Measurements from ENCODE around the gene ANGPTL4. TPM values are rescaled to one million over a fixed set of nuclear protein-coding genes. Genes with fewer than 3 reads are reported as not detected.

The ANGPTL4 gene
- total RNA-seq, 2 experiments from 2014 or later = 0.50 to 0.82 TPM

DNA sequence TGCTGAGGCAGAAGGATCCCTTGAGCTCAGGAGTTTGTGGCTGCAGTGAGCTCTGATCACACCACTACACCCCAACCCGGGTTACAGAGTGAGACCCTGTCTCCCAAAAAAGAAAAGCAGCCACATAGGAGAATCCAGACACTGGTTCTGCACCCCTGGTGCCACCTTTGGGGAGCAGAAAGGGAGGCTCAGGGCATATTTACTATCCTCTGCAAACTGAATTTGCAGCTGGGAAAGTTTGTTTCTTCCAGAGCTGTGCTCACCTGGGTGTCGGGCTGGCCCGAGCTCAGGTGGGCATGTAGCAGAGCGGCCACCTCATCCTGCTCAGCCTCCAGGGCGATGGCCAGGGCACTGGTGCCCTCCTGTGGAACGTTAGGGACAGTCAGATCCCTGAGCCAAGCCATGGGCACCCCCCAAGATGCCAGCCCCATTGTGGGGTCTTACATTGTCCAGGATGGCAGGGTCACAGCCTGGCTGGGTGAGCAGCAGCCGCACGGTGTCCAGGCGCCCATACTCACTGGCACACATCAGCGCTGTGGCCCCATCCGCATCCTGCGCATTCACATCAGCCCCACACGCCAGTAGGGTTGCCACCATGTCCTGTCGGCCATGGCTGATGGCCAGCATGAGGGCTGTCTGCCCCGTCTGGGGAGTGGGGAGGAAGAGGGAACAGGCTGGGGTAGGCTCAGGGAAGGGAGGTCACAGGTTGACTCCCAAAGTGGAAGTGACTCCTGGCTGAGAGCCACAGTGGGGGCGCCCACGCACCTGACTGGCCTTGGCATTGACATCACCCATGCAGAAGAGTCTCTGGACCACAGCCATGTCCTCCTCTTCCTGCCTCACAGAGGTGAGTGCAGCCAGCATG lies 39.5 kb upstream of the ANGPTL4 start:
- H3K4me3 Mint-ChIP-seq = no peak overlapping the region
- CTCF ChIA-PET = interaction anchor here (1.2 to 1.6 kb wide), 3 partner anchors 10 to 166 kb away, joined by 4 to 5 read pairs (median 4); no protein-coding TSS in a partner anchor
- no peak for DNase-seq
- ATAC-seq = no peak
- peaks cover 5% of the 10 kb centered on the region for H3K27me3 Mint-ChIP-seq
- peaks cover 14% of the 10 kb centered on the region for H3K36me3 Mint-ChIP-seq
- no peaks in the 10 kb centered on the region for H3K9me3 Mint-ChIP-seq (ENCODE audit: low read depth)
- H3K27ac Mint-ChIP-seq = no peak overlapping the region
- peaks cover 31% of the 10 kb centered on the region for H3K4me1 Mint-ChIP-seq

DNA sequence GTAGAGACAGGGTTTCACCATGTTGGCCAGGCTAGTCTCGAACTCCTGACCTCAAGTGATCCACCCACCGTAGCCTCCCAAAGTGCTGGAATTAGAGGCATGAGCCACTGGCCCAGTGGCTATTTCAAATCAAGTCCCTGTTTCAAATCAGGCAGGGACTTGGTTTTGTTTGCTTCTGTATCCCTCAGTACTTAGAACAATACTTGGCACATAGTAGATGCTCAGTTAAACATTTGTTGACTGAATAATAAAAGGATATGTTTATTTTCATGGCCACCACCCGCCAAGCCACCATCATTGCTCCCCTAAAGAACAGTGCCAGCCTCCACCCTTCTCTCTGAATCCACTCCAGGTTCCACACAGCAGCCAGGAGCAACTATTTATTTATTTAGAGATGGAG lies 38.5 kb upstream of the ANGPTL4 start:
- H3K9me3 Mint-ChIP-seq (ENCODE audit: low read depth) = no peaks in the 10 kb centered on the region
- H3K4me3 Mint-ChIP-seq = no peak overlapping the region
- H3K27ac Mint-ChIP-seq = no peak overlapping the region
- H3K27me3 Mint-ChIP-seq = peaks cover 5% of the 10 kb centered on the region
- H3K36me3 Mint-ChIP-seq = peaks cover 14% of the 10 kb centered on the region
- H3K4me1 Mint-ChIP-seq = peaks cover 21% of the 10 kb centered on the region
- DNase-seq (no peak), ATAC-seq (no peak)
- CTCF ChIA-PET = no interaction called here

DNA sequence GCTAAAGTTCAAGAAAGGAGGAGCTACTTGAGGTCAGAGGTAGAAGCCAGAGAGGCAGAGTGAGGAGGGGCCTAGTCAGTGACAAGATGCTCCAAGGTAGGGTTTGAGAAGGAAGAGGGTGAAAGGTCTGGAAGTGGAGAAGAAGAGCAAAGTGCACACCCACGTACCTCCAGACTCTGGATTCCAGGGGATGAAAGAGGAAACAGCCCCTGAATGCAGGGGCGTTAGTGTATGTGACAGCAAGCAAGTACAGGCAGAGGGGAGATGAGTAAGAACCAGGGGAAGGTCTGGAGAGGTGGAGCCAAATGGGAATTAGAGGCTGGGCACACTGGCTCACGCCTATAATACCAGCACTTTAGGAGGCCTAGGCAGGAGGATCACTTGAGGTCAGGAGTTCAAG lies 34.0 kb upstream of the ANGPTL4 start:
- no peak for ATAC-seq
- Mint-ChIP-seq H3K9me3 (ENCODE audit: low read depth) (no peaks in the 10 kb centered on the region), H3K4me3 (no peak overlapping the region), H3K4me1 (peaks cover 4% of the 10 kb centered on the region), H3K36me3 (no peaks in the 10 kb centered on the region), H3K27ac (no peak overlapping the region), H3K27me3 (peaks cover 19% of the 10 kb centered on the region)
- no peak for DNase-seq
- CTCF ChIA-PET = no interaction called here

DNA sequence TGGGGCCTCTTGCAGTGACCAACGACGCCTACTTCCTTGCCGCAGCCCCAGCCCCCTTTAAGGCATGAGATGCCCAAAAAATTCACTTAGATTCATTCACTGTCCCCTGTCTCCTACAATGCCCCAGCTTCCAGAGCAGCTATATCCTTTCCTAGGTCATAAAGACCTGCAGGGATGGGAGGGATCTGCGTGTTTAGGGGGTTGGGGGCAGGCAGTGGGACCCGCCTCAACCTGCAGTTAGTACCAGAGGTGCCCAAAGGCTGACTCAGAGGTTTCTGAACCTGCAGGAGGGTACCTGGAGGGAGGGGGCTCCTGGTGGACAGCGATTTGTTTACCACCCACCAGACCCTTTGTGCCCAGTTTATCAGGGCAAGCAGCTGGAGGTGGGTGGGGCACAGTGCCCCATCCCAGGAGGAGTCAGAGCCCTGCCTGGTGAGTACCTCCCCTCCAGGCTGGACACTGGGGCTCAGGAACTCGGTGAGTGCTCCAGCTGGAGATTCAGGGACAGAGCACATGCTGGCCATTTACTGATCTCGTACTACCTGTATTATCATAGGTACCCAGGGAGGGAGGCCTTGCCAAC lies 32.6 kb upstream of the ANGPTL4 start:
- CTCF ChIA-PET = interaction anchor here (1.1 kb wide), 1 partner anchor 8 kb away, joined by 3 read pairs; no protein-coding TSS in a partner anchor
- DNase-seq = no peak
- no peak overlapping the region for H3K4me3 Mint-ChIP-seq
- no peak overlapping the region for H3K27ac Mint-ChIP-seq
- peaks cover 10% of the 10 kb centered on the region for H3K4me1 Mint-ChIP-seq
- H3K9me3 Mint-ChIP-seq (ENCODE audit: low read depth) = no peaks in the 10 kb centered on the region
- H3K36me3 Mint-ChIP-seq = no peaks in the 10 kb centered on the region
- no peak for ATAC-seq
- peaks cover 25% of the 10 kb centered on the region for H3K27me3 Mint-ChIP-seq

DNA sequence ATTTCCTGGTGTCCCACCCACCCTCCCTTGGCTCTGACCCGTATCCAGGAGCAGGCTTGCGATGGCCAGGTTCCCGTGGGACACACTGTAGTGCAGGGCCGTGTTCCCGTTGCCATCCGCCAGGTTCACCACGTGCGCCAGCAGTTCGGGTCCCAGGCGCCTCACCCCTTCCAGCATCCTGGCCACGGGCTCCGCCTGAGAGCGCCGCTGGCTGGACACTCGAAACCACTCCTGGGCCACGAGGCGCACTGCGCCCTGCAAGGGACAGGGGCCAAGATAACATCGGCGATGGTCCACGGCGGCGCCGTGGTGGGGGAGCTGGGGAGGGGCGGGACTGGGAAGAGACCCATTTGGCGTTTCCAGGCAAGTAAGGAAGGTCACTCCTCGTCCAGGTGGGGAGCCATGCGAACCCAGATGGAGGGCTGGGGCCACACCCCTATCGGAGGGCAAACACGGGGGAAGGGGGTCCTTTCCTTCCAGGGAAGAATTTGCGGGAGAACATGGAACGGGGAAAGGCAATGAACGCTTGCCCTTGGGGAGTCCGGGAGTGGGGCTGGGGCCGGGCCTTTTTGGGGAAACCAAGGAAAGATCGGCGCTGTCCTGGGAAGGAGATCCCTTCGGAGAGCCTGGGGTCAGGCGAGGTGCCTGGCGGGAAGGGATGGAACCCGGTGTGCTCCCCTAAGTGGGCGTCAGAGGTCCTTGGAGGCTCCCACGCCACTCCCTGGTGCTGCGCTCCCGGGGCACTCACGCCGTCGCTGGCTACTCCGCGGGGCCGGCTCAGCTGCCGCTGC lies 30.8 kb upstream of the ANGPTL4 start:
- H3K27me3 Mint-ChIP-seq = peaks cover 36% of the 10 kb centered on the region
- DNase-seq (no peak), ATAC-seq (no peak)
- H3K4me3 Mint-ChIP-seq = no peak overlapping the region
- CTCF ChIA-PET = interaction anchor here (1.2 to 3.9 kb wide), 4 partner anchors 10 to 80 kb away, joined by 3 to 29 read pairs (median 4); partner anchors contain the start of gene MARCHF2
- no peaks in the 10 kb centered on the region for H3K36me3 Mint-ChIP-seq
- H3K9me3 Mint-ChIP-seq (ENCODE audit: low read depth) = no peaks in the 10 kb centered on the region
- H3K27ac Mint-ChIP-seq = no peak overlapping the region
- H3K4me1 Mint-ChIP-seq = peaks cover 10% of the 10 kb centered on the region

DNA sequence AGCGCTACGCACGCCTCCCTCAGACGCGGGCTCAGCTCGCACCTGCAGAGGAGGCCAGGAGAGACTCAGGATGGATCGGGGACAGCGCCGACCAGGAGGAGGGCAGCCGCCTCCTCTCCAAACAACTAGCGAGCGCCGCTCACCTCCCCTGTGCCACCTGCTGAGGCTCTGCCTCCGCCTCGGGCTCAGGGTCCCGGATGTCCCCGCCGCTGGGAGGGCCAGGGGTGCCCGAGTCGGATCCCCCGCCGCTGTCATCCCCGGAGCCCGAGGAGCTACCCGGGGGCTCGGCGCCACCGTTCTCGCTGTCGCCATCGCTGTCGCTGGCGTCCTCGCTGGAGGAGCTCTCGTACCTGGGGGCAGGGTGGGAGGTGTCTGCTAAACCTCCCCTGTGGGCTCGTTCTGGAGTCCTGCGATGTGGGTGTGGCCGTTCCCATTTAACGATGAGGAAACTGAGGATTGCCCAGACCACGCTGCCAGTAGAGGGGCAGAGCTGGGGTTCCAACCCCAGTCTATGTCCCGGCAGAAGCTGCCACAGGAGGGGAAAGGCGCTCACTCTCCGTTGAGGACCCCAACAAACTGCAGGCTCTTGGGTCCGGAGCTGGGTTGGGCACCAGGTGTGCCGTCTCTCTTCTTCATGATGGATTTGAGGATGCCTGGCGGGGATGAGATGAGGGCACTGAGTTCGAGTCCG lies 30.0 kb upstream of the ANGPTL4 start:
- Mint-ChIP-seq H3K4me1 (peaks cover 10% of the 10 kb centered on the region), H3K36me3 (no peaks in the 10 kb centered on the region), H3K9me3 (ENCODE audit: low read depth) (no peaks in the 10 kb centered on the region), H3K27ac (no peak overlapping the region), H3K4me3 (no peak overlapping the region), H3K27me3 (peaks cover 35% of the 10 kb centered on the region)
- CTCF ChIA-PET = interaction anchor here (0.6 to 3.9 kb wide), 8 partner anchors 10 to 590 kb away, joined by 3 to 29 read pairs (median 5); partner anchors contain the start of genes ANGPTL4, KANK3 and MARCHF2
- ATAC-seq = no peak
- no peak for DNase-seq

DNA sequence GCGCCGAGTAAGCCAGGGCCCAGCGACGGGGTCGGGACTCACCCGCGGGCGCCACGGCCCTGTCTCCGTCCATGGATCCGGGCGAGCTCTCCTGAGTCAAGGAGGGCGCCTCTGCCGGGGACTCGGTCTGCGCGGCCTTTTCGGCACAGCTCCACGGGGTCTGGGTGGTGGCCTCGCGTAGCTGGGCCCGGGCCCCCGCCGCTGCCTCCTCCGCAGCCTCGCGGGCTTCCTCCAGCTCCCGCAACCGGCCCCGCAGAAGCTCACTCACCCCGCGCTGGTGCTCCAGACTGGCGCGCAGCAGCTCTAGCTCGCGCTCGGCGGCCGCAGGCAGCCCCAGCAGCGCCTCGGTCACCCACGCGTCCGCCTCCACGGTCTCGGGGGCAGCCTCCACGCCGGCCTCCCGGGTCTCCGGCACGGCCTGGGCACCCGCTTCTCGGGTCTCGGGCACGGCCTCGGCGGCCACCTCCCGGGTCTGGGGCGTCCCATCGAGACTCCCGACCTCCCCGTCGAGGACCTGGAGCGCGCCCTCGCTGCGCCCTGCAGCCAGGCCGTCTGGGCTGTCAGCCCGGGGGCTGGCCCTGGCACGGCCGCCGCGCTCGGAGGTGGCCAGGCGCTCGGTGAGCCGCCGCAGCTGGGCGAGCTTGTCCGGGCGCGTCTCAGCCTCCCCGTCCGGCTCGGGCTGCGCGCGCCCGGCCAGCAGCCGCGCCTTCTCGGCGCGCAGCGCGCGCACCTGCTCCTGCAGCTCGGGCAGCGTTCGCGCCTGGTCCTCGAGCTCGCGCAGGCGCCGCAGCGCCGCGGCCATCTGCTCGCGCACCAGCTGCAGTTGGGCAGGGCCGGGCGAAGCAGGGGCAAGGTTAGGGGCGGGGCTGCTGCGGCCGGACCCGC lies 29.3 kb upstream of the ANGPTL4 start:
- Mint-ChIP-seq H3K36me3 (no peaks in the 10 kb centered on the region), H3K27ac (no peak overlapping the region), H3K4me1 (peaks cover 10% of the 10 kb centered on the region), H3K4me3 (no peak overlapping the region), H3K27me3 (peaks cover 36% of the 10 kb centered on the region), H3K9me3 (ENCODE audit: low read depth) (no peaks in the 10 kb centered on the region)
- CTCF ChIA-PET = interaction anchor here (0.6 to 3.9 kb wide), 13 partner anchors 8 to 589 kb away, joined by 3 to 29 read pairs (median 5); partner anchors contain the start of genes ANGPTL4, KANK3, MARCHF2 and ZNF414
- DNase-seq (peak; percentile 58), ATAC-seq (peak; percentile 73)

DNA sequence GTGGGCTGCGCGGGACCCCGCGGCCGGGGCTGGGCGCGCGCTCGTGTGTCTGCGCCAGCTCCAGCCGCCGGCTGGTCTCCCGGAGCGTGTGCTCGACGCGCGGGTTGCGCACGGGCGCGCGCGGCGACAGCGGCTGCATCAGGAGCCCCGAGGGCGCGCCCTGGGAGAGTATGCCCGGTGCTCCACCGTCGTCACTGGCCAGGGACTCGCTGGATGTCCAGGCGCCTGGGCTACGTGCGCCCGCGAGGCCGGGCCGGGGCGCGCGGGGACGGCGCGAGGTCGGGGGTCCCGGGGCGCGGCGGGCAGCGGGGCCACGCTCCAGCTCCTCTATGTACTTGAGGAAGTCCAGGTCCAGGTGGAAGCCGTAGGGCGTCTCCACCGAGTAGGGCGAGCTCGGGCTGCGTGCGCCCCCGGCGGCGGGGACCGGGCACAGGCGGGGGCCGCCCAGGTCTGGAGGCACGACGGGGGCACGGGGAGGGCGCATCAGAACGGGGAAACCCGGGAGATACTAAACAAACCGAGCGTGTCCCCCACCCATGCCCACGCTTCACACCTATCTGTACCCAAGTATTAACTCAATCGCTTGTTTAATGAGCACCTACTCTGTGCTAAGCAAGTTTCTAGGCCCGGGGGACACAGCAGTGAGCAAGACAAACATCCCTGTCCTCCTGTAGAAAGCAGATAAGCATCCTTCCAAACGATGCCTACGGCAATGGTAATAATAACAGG lies 28.4 kb upstream of the ANGPTL4 start:
- Mint-ChIP-seq H3K4me1 (peaks cover 12% of the 10 kb centered on the region), H3K36me3 (no peaks in the 10 kb centered on the region), H3K9me3 (ENCODE audit: low read depth) (no peaks in the 10 kb centered on the region), H3K27ac (no peak overlapping the region), H3K4me3 (peak overlapping the region; percentile 48), H3K27me3 (peaks cover 40% of the 10 kb centered on the region)
- no peak for DNase-seq
- CTCF ChIA-PET = interaction anchor here (0.8 to 3.9 kb wide), 10 partner anchors 8 to 206 kb away, joined by 3 to 29 read pairs (median 6); partner anchors contain the start of genes ANGPTL4, KANK3 and ZNF414
- peak; percentile 66 for ATAC-seq

DNA sequence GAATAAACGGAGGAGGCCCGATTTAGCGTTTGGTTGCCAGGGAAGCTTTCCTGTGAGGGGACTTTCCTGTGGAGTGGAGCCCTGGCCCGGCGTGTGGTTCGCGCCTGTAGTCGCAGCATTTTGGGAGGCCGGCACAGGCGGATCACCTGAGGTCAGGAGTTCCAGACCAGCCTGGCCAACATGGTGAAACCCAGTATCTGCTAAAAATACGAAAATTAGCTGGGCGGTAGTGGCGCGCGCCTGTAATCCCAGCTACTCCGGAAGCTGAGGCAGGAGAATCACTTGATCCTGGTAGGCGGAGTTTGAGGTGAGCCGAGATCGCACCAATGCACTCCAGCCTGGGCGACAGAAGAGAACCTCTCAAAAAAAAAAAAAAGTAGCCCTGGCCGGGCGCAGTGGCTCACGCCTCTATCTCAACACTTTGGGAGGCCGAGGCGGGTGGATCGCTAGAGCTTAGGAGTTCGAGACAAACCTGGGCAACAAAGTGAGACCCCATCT lies 27.8 kb upstream of the ANGPTL4 start:
- no peak for DNase-seq

DNA sequence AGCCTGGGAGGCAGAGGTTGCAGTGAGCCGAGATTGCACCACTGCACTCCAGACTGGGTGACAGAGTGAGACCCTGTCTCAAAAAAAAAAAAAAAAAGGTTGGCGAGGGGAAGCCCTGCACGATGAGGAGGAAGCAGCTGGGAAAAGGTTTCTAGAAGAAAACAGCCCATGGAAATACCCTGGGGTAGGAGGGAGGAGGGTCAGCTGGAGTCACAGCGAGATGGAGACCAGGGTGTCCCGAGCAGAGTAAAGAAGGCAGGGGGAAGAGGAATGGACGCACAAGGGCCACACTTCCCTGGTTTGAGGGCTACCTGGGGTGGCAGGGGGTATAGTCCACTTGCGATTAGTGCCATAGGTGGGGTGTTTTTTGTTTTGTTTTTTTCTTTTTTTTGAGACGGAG lies 27.3 kb upstream of the ANGPTL4 start:
- no peaks in the 10 kb centered on the region for H3K9me3 Mint-ChIP-seq (ENCODE audit: low read depth)
- peaks cover 15% of the 10 kb centered on the region for H3K4me1 Mint-ChIP-seq
- ATAC-seq (no peak), DNase-seq (no peak)
- H3K27ac Mint-ChIP-seq = no peak overlapping the region
- H3K27me3 Mint-ChIP-seq = peaks cover 45% of the 10 kb centered on the region
- CTCF ChIA-PET = interaction anchor here (0.8 to 3.9 kb wide), 4 partner anchors 10 to 69 kb away, joined by 3 to 29 read pairs (median 5); no protein-coding TSS in a partner anchor
- no peaks in the 10 kb centered on the region for H3K36me3 Mint-ChIP-seq
- no peak overlapping the region for H3K4me3 Mint-ChIP-seq

More for the DNA sequence above, 27.8 kb upstream of the ANGPTL4 start:
- H3K9me3 Mint-ChIP-seq (ENCODE audit: low read depth) = no peaks in the 10 kb centered on the region
- no peak for ATAC-seq
- H3K27me3 Mint-ChIP-seq = peaks cover 45% of the 10 kb centered on the region
- peaks cover 14% of the 10 kb centered on the region for H3K4me1 Mint-ChIP-seq
- CTCF ChIA-PET = interaction anchor here (0.8 to 3.9 kb wide), 8 partner anchors 8 to 206 kb away, joined by 3 to 29 read pairs (median 4); partner anchors contain the start of genes KANK3 and ZNF414
- peak overlapping the region; percentile 48 for H3K4me3 Mint-ChIP-seq
- H3K27ac Mint-ChIP-seq = no peak overlapping the region
- no peaks in the 10 kb centered on the region for H3K36me3 Mint-ChIP-seq

DNA sequence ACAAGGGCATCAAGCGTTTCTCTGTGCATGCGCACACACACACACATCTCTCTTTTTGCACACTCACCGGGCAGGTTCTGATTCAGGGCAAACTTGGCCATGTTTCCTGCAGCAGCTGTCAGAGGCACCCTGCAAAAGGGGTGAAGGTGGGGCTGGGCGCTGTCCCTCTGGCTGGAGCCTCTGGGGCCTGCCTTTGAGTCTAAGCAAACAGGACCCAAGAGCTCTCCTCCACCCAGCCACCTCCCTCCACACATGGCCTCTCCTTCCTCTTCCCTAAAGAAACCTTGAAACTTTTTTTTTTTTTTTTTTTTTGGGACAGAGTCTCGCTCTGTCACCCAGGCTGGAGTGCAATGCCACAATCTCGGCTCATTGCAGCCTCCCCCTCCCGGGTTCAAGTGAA lies 26.2 kb upstream of the ANGPTL4 start:
- DNase-seq (no peak), ATAC-seq (no peak)
- Mint-ChIP-seq H3K4me3 (no peak overlapping the region), H3K4me1 (peaks cover 21% of the 10 kb centered on the region), H3K27me3 (peaks cover 45% of the 10 kb centered on the region), H3K9me3 (ENCODE audit: low read depth) (no peaks in the 10 kb centered on the region), H3K36me3 (no peaks in the 10 kb centered on the region), H3K27ac (no peak overlapping the region)
- CTCF ChIA-PET = no interaction called here

Data from activated CD8-positive, alpha-beta memory T cell treated with anti-CD3 and anti-CD28 coated beads, Interleukin-2, amount 10 ng/mL, durations not matched to agents 7 days and 5 days (primary cell).